Coronary artery (tissue), 2 donors: Measurements from ENCODE around the gene RAB8B.

Source experiments
- DNase-seq: peaks from one replicate; pipeline ENCODE4 v3.0.0-alpha.2; 2017; ENCODE audit warnings: low spot score
- H3K27ac ChIP-seq, 2 donors: fragments of 200-600 bp; sonication (generic); one replicate each; pipeline ENCODE4 v1.5.1; 2016 to 2019
- H3K4me3 ChIP-seq: fragments of 200-600 bp; sonication (generic); 2 replicates; pipeline ENCODE4 v1.5.1; 2016; ENCODE audit warnings: mild to moderate bottlenecking, moderate library complexity
- CTCF ChIP-seq: fragments of 200-600 bp; sonication (generic); IDR thresholded peaks from one replicate; pipeline ENCODE4 v1.5.1; 2019; ENCODE audit warnings: antibody characterized with exemption

The RAB8B gene

GRCh38 chr15:63226966-63227401 is 37.6 kb downstream of the RAB8B start:
- TF ChIP-seq CTCF: no peak
- Histone ChIP-seq H3K27ac (no peak overlapping the region), H3K4me3 (no peak overlapping the region)
- no peak for DNase-seq

GRCh38 chr15:63227689-63228088 is 38.3 kb downstream of the RAB8B start:
- H3K27ac ChIP-seq: no peak overlapping the region
- DNase-seq: no peak
- no peak for TF ChIP-seq CTCF
- no peak overlapping the region for H3K4me3 ChIP-seq

GRCh38 chr15:63231206-63231605 is 41.8 kb downstream of the RAB8B start:
- no peak for DNase-seq
- Histone ChIP-seq H3K27ac (no peak overlapping the region), H3K4me3 (no peak overlapping the region)
- TF ChIP-seq CTCF: no peak

- no peak for TF ChIP-seq CTCF
- Histone ChIP-seq H3K4me3 (no peak overlapping the region), H3K27ac (no peak overlapping the region)
- DNase-seq: no peak
These were observed 42.3 kb downstream of the RAB8B start for GRCh38 chr15:63231706-63232105.

- no peak for TF ChIP-seq CTCF
- no peak overlapping the region for H3K4me3 ChIP-seq
- DNase-seq: no peak
- H3K27ac ChIP-seq: no peak overlapping the region
These were observed 43.0 kb downstream of the RAB8B start for GRCh38 chr15:63232405-63232804.

- no peak overlapping the region for H3K4me3 ChIP-seq
- H3K27ac ChIP-seq: no peak overlapping the region
- no peak for TF ChIP-seq CTCF
- DNase-seq: no peak
These were observed 43.5 kb downstream of the RAB8B start for GRCh38 chr15:63232943-63233342.

- no peak for DNase-seq
- TF ChIP-seq CTCF: no peak
- Histone ChIP-seq H3K4me3 (peak overlapping the region; percentile 11), H3K27ac (peak overlapping the region in 1 of 2 donors; percentile 84)
These were observed 44.4 kb downstream of the RAB8B start for GRCh38 chr15:63233667-63234423.
